Spleen (tissue), 7 donors: Measurements from ENCODE around the gene CACNA2D3.

ENCODE experiments used
- CTCF ChIP-seq, 11 experiments: fragments of 200-600 bp in 7 of 11; fragments of 450-650 bp in 4 of 11; sonication (generic) in 4 of 11; IDR thresholded peaks in 8 of 11; conservative IDR thresholded peaks in 3 of 11; 1 replicate in 7 of 11; 2 replicates in 4 of 11; pipeline versions ENCODE4 v1.4.0 to v1.8.0; 2016 to 2021; ENCODE audit warnings: antibody characterized with exemption in 11 of 11, inconsistent platforms in 4 of 11, mild to moderate bottlenecking in 1 of 11
- POLR2A ChIP-seq, 3 donors: fragments of 450-650 bp; IDR thresholded peaks; one replicate each; pipeline ENCODE4 v1.5.1; 2017; ENCODE audit warnings: antibody characterized with exemption in 3 of 3, mild to moderate bottlenecking in 1 of 3
- POLR2AphosphoS5 ChIP-seq, 3 donors: sonication (generic); formaldehyde crosslinking; IDR thresholded peaks; one replicate each; pipeline ENCODE4 v1.5.1; 2017; ENCODE audit warnings: antibody characterized with exemption in 3 of 3
- donor health status: DM: no; HTN: no; CAD: no; lungs with moderate emphysema.
- donor health status: DM: no; HTN: no; CAD: no.
- donor health status: DM: no; HTN: no; CAD: no.

GRCh38 chr3:54519493-54519892 lies 397.1 kb downstream of the CACNA2D3 start:
- no peak for TF ChIP-seq CTCF (IDR thresholded peaks at IDR 0.05 in 8 of 11, conservative IDR thresholded peaks at IDR 0.05 in 3 of 11)
- TF ChIP-seq POLR2AphosphoS5 (IDR thresholded peaks at IDR 0.05) = no peak
- TF ChIP-seq POLR2A (IDR thresholded peaks at IDR 0.05) = no peak
